T-helper 17 cell (primary cell): Measurements from ENCODE around the gene PDX1. TPM values are rescaled to one million over a fixed set of nuclear protein-coding genes. Genes with fewer than 3 reads are reported as not detected.

ENCODE experiments used
- ATAC-seq: fragments of 150-1000 bp; cut with Tn5 transposase; 2 replicates; pipeline ENCODE4 v1.10.0; 2021; ENCODE audit warnings: mild to moderate bottlenecking, moderate library complexity
- DNase-seq, 3 donors: peaks; one replicate each; pipeline versions ENCODE4 v3.0.0 to v3.0.0-alpha.2; 2020 to 2021
- H3K9me3 ChIP-seq: one replicate; pipeline ENCODE4 v1.7.0; 2013; ENCODE audit warnings: low read length, mild to moderate bottlenecking; ENCODE audit not compliant: control insufficient read depth, poor library complexity, severe bottlenecking
- H3K27ac Mint-ChIP-seq: one replicate; pipeline ENCODE4 v1.8.0; 2022; ENCODE audit warnings: mild to moderate bottlenecking, moderate library complexity, mixed read lengths
- H3K27me3 Mint-ChIP-seq: one replicate; pipeline ENCODE4 v1.8.0; 2022; ENCODE audit warnings: mixed read lengths
- H3K36me3 Mint-ChIP-seq: one replicate; pipeline ENCODE4 v1.8.0; 2022; ENCODE audit warnings: low read depth, mixed read lengths
- H3K4me1 Mint-ChIP-seq: one replicate; pipeline ENCODE4 v1.8.0; 2022; ENCODE audit warnings: mild to moderate bottlenecking, mixed read lengths
- H3K4me3 Mint-ChIP-seq: one replicate; pipeline ENCODE4 v1.8.0; 2022; ENCODE audit warnings: mild to moderate bottlenecking, moderate library complexity, mixed read lengths
- total RNA-seq, 4 donors: library from RNA in 2 of 4; stranded (reverse) in 2 of 4; gene quantifications; one replicate each; pipeline ENCODE4 v1.2.3 and lab custom pipeline; 2022 to 2026

Gene PDX1
- total RNA-seq (not detected), total RNA-seq (lab: John Stamatoyannopoulos, UW) (0 reads per million in 2 donors)

GRCh38 chr13:27919934-27920676 lies at the start of gene PDX1:
Gene PDX1 (plus strand): TSS chr13:27920000. CDS start chr13:27920139, 139 bp downstream.
- H3K36me3 Mint-ChIP-seq, result no peaks in the 10 kb centered on the region
- peaks cover 81% of the 10 kb centered on the region for H3K27me3 Mint-ChIP-seq
- peak within 1 kb of the TSS; percentile 91 for H3K4me3 Mint-ChIP-seq
- ATAC-seq, result peak; percentile 56
- no peak for DNase-seq
- no peak within 1 kb of the TSS for H3K27ac Mint-ChIP-seq
- H3K9me3 ChIP-seq, result no peaks in the 10 kb centered on the region
- peaks cover 25% of the 10 kb centered on the region for H3K4me1 Mint-ChIP-seq

- no peak for DNase-seq
- no peak for ATAC-seq
- Mint-ChIP-seq H3K27ac (no peak overlapping the region), H3K4me3 (no peak overlapping the region), H3K27me3 (peaks cover 81% of the 10 kb centered on the region), H3K36me3 (peaks cover 3% of the 10 kb centered on the region), H3K4me1 (no peaks in the 10 kb centered on the region)
- H3K9me3 ChIP-seq, result no peaks in the 10 kb centered on the region
Observed at GRCh38 chr13:27878274-27878673, 41.5 kb upstream of the PDX1 start.

- peaks cover 4% of the 10 kb centered on the region for H3K4me1 Mint-ChIP-seq
- no peak overlapping the region for H3K27ac Mint-ChIP-seq
- H3K27me3 Mint-ChIP-seq, result peaks cover 20% of the 10 kb centered on the region
- no peaks in the 10 kb centered on the region for H3K36me3 Mint-ChIP-seq
- H3K9me3 ChIP-seq, result no peaks in the 10 kb centered on the region
- H3K4me3 Mint-ChIP-seq, result no peak overlapping the region
- no peak for DNase-seq
- ATAC-seq, result no peak
Observed at GRCh38 chr13:27889471-27889870, 30.3 kb upstream of the PDX1 start.

- no peak for ATAC-seq
- H3K36me3 Mint-ChIP-seq, result peaks cover 2% of the 10 kb centered on the region
- no peak overlapping the region for H3K4me3 Mint-ChIP-seq
- peaks cover 73% of the 10 kb centered on the region for H3K27me3 Mint-ChIP-seq
- no peaks in the 10 kb centered on the region for H3K9me3 ChIP-seq
- no peak overlapping the region for H3K27ac Mint-ChIP-seq
- peaks cover 2% of the 10 kb centered on the region for H3K4me1 Mint-ChIP-seq
- no peak for DNase-seq
Observed at GRCh38 chr13:27896726-27897125, 23.1 kb upstream of the PDX1 start.

GRCh38 chr13:27904719-27905118 lies 15.1 kb upstream of the PDX1 start:
- H3K4me1 Mint-ChIP-seq, result peaks cover under 1% of the 10 kb centered on the region
- no peak for DNase-seq
- H3K9me3 ChIP-seq, result no peaks in the 10 kb centered on the region
- peaks cover 94% of the 10 kb centered on the region for H3K27me3 Mint-ChIP-seq
- H3K4me3 Mint-ChIP-seq, result no peak overlapping the region
- no peak for ATAC-seq
- peaks cover 6% of the 10 kb centered on the region for H3K36me3 Mint-ChIP-seq
- no peak overlapping the region for H3K27ac Mint-ChIP-seq

GRCh38 chr13:27905650-27906049 lies 14.2 kb upstream of the PDX1 start:
- H3K9me3 ChIP-seq, result no peaks in the 10 kb centered on the region
- Mint-ChIP-seq H3K4me3 (no peak overlapping the region), H3K27ac (no peak overlapping the region), H3K4me1 (no peaks in the 10 kb centered on the region), H3K36me3 (peaks cover 6% of the 10 kb centered on the region), H3K27me3 (peaks cover 94% of the 10 kb centered on the region)
- DNase-seq (no peak), ATAC-seq (no peak)

- Mint-ChIP-seq H3K27me3 (peaks cover 89% of the 10 kb centered on the region), H3K4me1 (no peaks in the 10 kb centered on the region), H3K4me3 (no peak overlapping the region), H3K36me3 (peaks cover 6% of the 10 kb centered on the region), H3K27ac (no peak overlapping the region)
- DNase-seq, result no peak
- no peaks in the 10 kb centered on the region for H3K9me3 ChIP-seq
- ATAC-seq, result no peak
Observed at GRCh38 chr13:27907121-27907787, 12.5 kb upstream of the PDX1 start.

- no peak overlapping the region for H3K27ac Mint-ChIP-seq
- H3K4me1 Mint-ChIP-seq, result no peaks in the 10 kb centered on the region
- peaks cover 82% of the 10 kb centered on the region for H3K27me3 Mint-ChIP-seq
- H3K4me3 Mint-ChIP-seq, result no peak overlapping the region
- H3K9me3 ChIP-seq, result no peaks in the 10 kb centered on the region
- DNase-seq (no peak), ATAC-seq (no peak)
- H3K36me3 Mint-ChIP-seq, result peaks cover 6% of the 10 kb centered on the region
Observed at GRCh38 chr13:27909378-27909777, 10.4 kb upstream of the PDX1 start.

GRCh38 chr13:27911521-27911920 lies 8.3 kb upstream of the PDX1 start:
- peaks cover 3% of the 10 kb centered on the region for H3K36me3 Mint-ChIP-seq
- H3K27ac Mint-ChIP-seq, result no peak overlapping the region
- no peaks in the 10 kb centered on the region for H3K9me3 ChIP-seq
- no peak overlapping the region for H3K4me3 Mint-ChIP-seq
- DNase-seq, result no peak
- peaks cover 80% of the 10 kb centered on the region for H3K27me3 Mint-ChIP-seq
- no peaks in the 10 kb centered on the region for H3K4me1 Mint-ChIP-seq
- no peak for ATAC-seq

GRCh38 chr13:27913160-27913559 lies 6.6 kb upstream of the PDX1 start:
- H3K27me3 Mint-ChIP-seq, result peaks cover 80% of the 10 kb centered on the region
- H3K4me3 Mint-ChIP-seq, result no peak overlapping the region
- H3K27ac Mint-ChIP-seq, result no peak overlapping the region
- peaks cover 11% of the 10 kb centered on the region for H3K4me1 Mint-ChIP-seq
- H3K36me3 Mint-ChIP-seq, result no peaks in the 10 kb centered on the region
- no peak for DNase-seq
- ATAC-seq, result no peak
- H3K9me3 ChIP-seq, result no peaks in the 10 kb centered on the region

GRCh38 chr13:27915301-27916207 lies 4.2 kb upstream of the PDX1 start:
- Mint-ChIP-seq H3K27ac (no peak overlapping the region), H3K4me1 (peaks cover 18% of the 10 kb centered on the region), H3K36me3 (no peaks in the 10 kb centered on the region), H3K27me3 (peaks cover 76% of the 10 kb centered on the region), H3K4me3 (no peak overlapping the region)
- DNase-seq (no peak), ATAC-seq (no peak)
- no peaks in the 10 kb centered on the region for H3K9me3 ChIP-seq

- ATAC-seq, result no peak
- peak overlapping the region; percentile 3 for H3K27ac Mint-ChIP-seq
- H3K36me3 Mint-ChIP-seq, result no peaks in the 10 kb centered on the region
- peaks cover 78% of the 10 kb centered on the region for H3K27me3 Mint-ChIP-seq
- peaks cover 23% of the 10 kb centered on the region for H3K4me1 Mint-ChIP-seq
- peak overlapping the region; percentile 60 for H3K4me3 Mint-ChIP-seq
- no peaks in the 10 kb centered on the region for H3K9me3 ChIP-seq
- no peak for DNase-seq
Observed at GRCh38 chr13:27917121-27917947, 2.5 kb upstream of the PDX1 start.
